HG03175 (cell line): ENCODE data around the gene ZNF75A.

Experiments used
- ATAC-seq: cut with Tn5 transposase; IDR thresholded peaks from one replicate; pipeline ENCODE4 v1.9.1; 2021; ENCODE audit warnings: mild to moderate bottlenecking, moderate library complexity; ENCODE audit not compliant: unreplicated experiment

ZNF75A gene

GRCh38 chr16:3285131-3285530, 20.2 kb upstream of the ZNF75A start:
- no peak for ATAC-seq

DNA sequence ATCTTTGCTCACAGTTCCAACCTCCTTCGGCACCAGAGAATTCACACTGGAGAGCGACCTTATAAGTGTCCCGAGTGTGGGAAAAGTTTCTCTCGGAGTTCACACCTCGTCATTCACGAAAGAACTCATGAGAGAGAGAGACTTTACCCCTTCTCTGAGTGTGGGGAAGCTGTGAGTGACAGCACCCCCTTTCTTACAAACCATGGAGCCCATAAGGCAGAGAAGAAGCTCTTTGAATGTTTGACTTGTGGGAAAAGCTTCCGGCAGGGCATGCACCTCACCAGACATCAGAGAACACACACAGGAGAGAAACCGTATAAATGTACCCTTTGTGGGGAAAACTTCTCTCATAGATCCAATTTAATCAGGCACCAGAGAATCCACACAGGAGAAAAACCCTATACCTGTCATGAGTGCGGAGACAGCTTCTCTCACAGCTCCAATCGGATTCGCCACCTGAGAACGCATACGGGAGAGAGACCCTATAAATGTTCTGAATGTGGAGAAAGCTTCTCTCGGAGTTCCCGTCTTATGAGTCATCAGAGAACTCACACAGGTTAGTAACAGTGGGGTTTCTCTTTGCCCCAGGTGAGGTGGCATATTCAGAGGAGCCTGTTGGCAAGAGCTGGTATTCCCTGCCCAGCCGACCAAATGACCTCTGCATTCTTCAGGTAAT, 15.2 kb upstream of the ZNF75A start:
- no peak for ATAC-seq

GRCh38 chr16:3292604-3293003, 12.7 kb upstream of the ZNF75A start:
- no peak for ATAC-seq

DNA sequence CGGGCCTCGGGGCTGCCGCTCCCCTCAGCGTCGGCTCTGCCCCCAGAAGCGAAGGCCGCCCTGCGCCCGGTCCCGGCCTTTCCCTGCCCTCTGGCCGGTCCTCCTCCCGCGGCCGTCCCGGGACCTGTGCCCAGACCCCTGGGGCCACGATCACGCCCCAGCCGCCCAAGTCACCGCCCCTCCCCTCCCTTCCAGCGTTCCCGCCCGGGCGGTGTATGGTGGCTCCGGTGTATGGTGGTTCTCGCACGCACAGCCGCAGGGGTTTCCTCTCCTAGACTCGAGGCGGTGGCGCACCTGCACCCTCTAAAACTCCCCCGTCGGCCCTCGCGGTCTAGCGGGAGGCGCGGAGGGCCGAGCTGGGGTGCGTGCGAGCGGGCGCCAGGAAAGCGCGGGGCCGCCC, 10.1 kb upstream of the ZNF75A start:
- ATAC-seq = no peak

GRCh38 chr16:3295783-3296182, 9.5 kb upstream of the ZNF75A start:
- no peak for ATAC-seq

- ATAC-seq = no peak
These were observed 927 bp upstream of the ZNF75A start for GRCh38 chr16:3304370-3304769.

GRCh38 chr16:3306078-3306477, 781 bp downstream of the ZNF75A start:
- ATAC-seq = no peak

GRCh38 chr16:3311496-3311895, 6.2 kb downstream of the ZNF75A start:
- ATAC-seq = no peak

- ATAC-seq = no peak
These were observed 12.2 kb downstream of the ZNF75A start for GRCh38 chr16:3317315-3317999.

DNA sequence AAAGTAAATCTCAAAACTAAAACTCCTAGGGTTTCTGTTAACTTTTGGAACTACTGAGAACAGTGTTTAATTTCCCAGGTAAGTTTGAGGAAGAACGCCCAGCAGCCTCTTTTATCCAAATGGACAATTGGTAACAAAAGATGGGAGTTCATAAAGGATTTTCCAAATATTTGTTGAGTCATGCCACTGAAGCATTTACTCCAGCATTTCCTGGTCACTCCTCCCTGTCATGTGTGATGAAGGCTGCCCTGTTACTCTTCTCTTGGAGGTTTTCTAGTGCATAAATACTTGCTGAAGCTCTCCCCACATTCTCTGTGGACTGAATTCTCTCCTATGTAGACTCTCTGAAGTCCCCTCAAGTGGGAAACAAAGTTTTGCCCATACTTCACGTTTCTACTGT, 16.5 kb downstream of the ZNF75A start:
- ATAC-seq = no peak

- ATAC-seq = no peak
These were observed 22.2 kb downstream of the ZNF75A start for GRCh38 chr16:3327514-3327913.

GRCh38 chr16:3328104-3328503, 22.8 kb downstream of the ZNF75A start:
- ATAC-seq = no peak

DNA sequence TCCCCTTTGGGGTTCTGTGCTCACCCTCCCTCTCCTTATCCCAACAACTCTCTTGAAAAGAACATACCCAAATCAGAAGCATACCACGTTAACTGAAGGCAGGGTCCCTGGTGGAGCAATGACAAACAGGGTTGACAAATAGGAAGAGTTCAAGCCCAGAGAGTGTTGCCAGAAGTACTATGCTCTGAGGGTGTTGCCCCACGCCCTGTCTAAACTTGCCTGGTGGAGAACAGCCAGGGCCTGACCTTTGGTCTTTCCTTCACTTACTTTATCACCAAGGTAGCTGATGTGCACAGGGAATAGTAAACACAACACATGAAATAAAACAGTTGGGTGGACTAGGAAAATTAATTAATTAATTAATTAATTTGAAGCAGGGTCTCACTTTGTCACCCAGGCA, 23.3 kb downstream of the ZNF75A start:
- no peak for ATAC-seq

DNA sequence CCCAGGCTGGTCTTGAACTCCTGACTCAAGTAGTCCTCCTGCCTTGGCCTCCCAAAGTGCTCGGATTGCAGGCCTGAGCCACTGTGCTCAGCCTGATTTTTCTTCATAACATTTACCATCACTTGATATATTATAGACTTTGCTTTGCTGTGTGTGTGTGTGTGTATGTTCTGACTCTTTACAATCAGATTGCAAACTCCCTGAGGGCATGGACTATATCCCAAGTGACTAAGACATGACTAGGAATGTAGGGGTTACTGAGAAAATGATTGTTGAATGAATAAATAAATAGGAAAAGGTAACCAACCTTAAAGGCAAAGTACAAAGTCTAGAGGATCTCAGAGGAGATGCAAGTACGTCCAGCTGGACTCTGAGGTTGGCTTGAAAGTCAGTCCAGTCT, 40.7 kb downstream of the ZNF75A start:
- ATAC-seq = no peak

- ATAC-seq = no peak
These were observed 42.3 kb downstream of the ZNF75A start for GRCh38 chr16:3347586-3347985.

GRCh38 chr16:3348547-3349167, 43.4 kb downstream of the ZNF75A start:
- ATAC-seq = no peak

DNA sequence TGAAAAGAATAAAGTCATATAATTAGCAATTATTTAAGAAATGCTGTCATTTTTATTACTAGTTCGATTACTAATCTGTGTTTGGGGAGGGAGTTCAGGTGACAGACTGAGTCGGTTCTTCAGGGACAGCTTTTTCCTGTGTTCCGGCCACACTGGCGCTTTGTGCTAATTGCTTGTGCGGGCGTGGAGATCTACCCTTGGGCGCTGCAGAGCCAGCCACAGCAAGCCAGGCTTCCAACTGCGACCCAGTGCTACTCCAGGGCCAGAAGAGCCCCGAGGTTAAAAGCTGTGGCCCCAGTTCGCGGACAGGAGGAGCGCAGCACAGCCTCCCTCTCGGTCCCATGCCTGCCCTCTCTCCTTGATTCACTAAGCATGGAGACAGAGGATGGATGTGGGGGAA, 43.9 kb downstream of the ZNF75A start:
- no peak for ATAC-seq

DNA sequence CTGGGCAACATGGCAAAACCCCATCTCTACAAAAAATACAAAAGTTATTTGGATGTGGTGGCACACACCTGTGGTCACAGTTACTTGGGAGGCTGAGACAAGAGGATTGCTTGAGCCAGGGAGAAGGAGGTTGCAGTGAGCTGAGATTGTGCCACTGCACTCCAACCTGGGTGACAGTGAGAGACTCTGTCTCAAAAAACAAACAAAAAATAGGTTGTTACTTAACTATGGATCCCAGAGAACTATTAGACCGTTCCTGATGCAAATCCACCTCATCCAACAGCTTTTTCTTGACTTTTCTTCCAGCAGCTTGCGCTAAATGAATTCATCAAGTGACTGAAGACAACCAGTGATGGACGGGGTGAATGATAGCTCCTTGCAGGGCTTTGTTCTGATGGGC, 50.3 kb downstream of the ZNF75A start, which contains the start of gene OR2C1:
Gene OR2C1, plus strand, starts transcription at position 301 of the 400 bp plus-strand sequence. Its CDS starts 52 bp downstream, at position 353.
- ATAC-seq = no peak

DNA sequence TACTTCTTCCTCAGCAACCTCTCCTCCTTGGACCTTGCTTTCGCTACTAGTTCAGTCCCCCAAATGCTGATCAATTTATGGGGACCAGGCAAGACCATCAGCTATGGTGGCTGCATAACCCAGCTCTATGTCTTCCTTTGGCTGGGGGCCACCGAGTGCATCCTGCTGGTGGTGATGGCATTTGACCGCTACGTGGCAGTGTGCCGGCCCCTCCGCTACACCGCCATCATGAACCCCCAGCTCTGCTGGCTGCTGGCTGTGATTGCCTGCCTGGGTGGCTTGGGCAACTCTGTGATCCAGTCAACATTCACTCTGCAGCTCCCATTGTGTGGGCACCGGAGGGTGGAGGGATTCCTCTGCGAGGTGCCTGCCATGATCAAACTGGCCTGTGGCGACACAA, 50.8 kb downstream of the ZNF75A start:
- ATAC-seq = no peak

- no peak for ATAC-seq
These were observed 53.6 kb downstream of the ZNF75A start for GRCh38 chr16:3358871-3359270.

- no peak for ATAC-seq
These were observed 57.6 kb downstream of the ZNF75A start for GRCh38 chr16:3362931-3363330.

- no peak for ATAC-seq
These were observed 58.5 kb downstream of the ZNF75A start for GRCh38 chr16:3363793-3364192.
